ENCODE data around the gene PCDHB10.

DNA sequence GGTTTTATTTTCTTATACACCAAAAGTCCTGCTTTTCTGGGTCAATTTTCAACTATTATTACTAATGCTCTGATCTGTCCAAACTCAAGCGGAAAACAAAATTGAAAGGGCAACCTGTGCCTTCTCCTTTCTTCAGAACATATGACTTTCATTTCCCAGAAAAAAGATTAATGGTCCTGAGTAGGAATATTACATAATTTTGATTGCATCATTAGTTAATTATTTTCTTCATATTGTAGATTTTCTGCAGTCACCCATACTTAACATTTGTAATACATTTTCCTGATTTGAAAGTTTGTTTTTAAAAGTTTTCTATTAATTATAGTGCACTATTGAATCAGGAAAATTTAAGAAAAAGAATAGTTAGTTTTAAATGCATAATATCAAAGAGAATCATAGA lies 16.2 kb upstream of the PCDHB10 start:
- TF ChIP-seq, protein P1, sequence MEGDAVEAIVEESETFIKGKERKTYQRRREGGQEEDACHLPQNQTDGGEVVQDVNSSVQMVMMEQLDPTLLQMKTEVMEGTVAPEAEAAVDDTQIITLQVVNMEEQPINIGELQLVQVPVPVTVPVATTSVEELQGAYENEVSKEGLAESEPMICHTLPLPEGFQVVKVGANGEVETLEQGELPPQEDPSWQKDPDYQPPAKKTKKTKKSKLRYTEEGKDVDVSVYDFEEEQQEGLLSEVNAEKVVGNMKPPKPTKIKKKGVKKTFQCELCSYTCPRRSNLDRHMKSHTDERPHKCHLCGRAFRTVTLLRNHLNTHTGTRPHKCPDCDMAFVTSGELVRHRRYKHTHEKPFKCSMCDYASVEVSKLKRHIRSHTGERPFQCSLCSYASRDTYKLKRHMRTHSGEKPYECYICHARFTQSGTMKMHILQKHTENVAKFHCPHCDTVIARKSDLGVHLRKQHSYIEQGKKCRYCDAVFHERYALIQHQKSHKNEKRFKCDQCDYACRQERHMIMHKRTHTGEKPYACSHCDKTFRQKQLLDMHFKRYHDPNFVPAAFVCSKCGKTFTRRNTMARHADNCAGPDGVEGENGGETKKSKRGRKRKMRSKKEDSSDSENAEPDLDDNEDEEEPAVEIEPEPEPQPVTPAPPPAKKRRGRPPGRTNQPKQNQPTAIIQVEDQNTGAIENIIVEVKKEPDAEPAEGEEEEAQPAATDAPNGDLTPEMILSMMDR (IDR thresholded peaks at IDR 0.05; ENCODE audit: insufficient read depth, low read length, poor library complexity, severe bottlenecking), result no peak
- no peak for TF ChIP-seq EZH2phosphoT487 (conservative IDR thresholded peaks at IDR 0.05; ENCODE audit: low read length)

All from SU-DHL-6 (cell line).